SIG-M5 treated with dmso at 0.1 percent for 504 hours (cell line): ENCODE data around the gene PIP5K1C.

Experiments
- DNase-seq: peaks from one replicate; lab custom pipeline; 2025; ENCODE audit not compliant: unreplicated experiment; lab: John Stamatoyannopoulos, UW

Gene PIP5K1C

GRCh38 chr19:3611841-3612240, 88.4 kb downstream of the PIP5K1C start:
- no peak for DNase-seq

GRCh38 chr19:3610745-3611717, 89.2 kb downstream of the PIP5K1C start:
- DNase-seq, result no peak

GRCh38 chr19:3609779-3610719, 90.2 kb downstream of the PIP5K1C start:
- DNase-seq, result no peak

- DNase-seq, result no peak
Measured at GRCh38 chr19:3608750-3609322, 91.4 kb downstream of the PIP5K1C start.

GRCh38 chr19:3608079-3608641, 92.1 kb downstream of the PIP5K1C start:
- no peak for DNase-seq

- DNase-seq, result no peak
Measured at GRCh38 chr19:3607303-3608078, 92.8 kb downstream of the PIP5K1C start.

GRCh38 chr19:3606690-3607289, 93.5 kb downstream of the PIP5K1C start, which contains the start of gene TBXA2R:
TBXA2R (minus strand) TSS chr19:3606875; CDS start chr19:3600634, 6,241 bp downstream.
- DNase-seq, result no peak

- no peak for DNase-seq
Measured at GRCh38 chr19:3606174-3606689, 94.0 kb downstream of the PIP5K1C start.

- no peak for DNase-seq
Measured at GRCh38 chr19:3605770-3606169, 94.5 kb downstream of the PIP5K1C start.

- DNase-seq, result no peak
Measured at GRCh38 chr19:3605361-3605760, 94.9 kb downstream of the PIP5K1C start.

GRCh38 chr19:3604987-3605343, 95.3 kb downstream of the PIP5K1C start:
- DNase-seq, result no peak

- no peak for DNase-seq
Measured at GRCh38 chr19:3604227-3604986, 95.9 kb downstream of the PIP5K1C start.

GRCh38 chr19:3603121-3603811, 97.0 kb downstream of the PIP5K1C start:
- no peak for DNase-seq

- no peak for DNase-seq
Measured at GRCh38 chr19:3601021-3601420, 99.2 kb downstream of the PIP5K1C start.

GRCh38 chr19:3599776-3600187, 100.5 kb downstream of the PIP5K1C start:
- no peak for DNase-seq

GRCh38 chr19:3595521-3596061, 104.7 kb downstream of the PIP5K1C start:
- no peak for DNase-seq

- DNase-seq, result no peak
Measured at GRCh38 chr19:3593156-3593555, 107.1 kb downstream of the PIP5K1C start.
